ENCODE results near the gene TANGO2. TPM values are rescaled to one million over a fixed set of nuclear protein-coding genes. Genes with fewer than 3 reads are reported as not detected.

Gene TANGO2
- total RNA-seq, 1 experiment from 2014 or later, result 33.5 TPM

GRCh38 chr22:19993926-19994325 lies 27.0 kb upstream of the TANGO2 start:
- Mint-ChIP-seq H3K27ac (ENCODE audit: unreplicated experiment) (no peak overlapping the region), H3K9me3 (ENCODE audit: low read depth, unreplicated experiment) (no peaks in the 10 kb centered on the region), H3K36me3 (ENCODE audit: insufficient read depth, unreplicated experiment) (peaks cover 4% of the 10 kb centered on the region), H3K27me3 (ENCODE audit: unreplicated experiment) (no peaks in the 10 kb centered on the region), H3K4me1 (ENCODE audit: low read depth, unreplicated experiment) (no peaks in the 10 kb centered on the region), H3K4me3 (ENCODE audit: low read depth, unreplicated experiment) (no peak overlapping the region)
- CTCF ChIA-PET, result no interaction called here
- intact Hi-C loops (cut with micrococcal nuclease; ENCODE audit: unreplicated experiment), result no loop called here
- no peak for DNase-seq
- no peak for TF ChIP-seq CTCF (IDR thresholded peaks at IDR 0.05; ENCODE audit: unreplicated experiment)
- no TSS peak for BruUV-seq (replicated peaks)

- DNase-seq, result no peak
- no TSS peak for BruUV-seq (replicated peaks)
- H3K9me3 Mint-ChIP-seq (ENCODE audit: low read depth, unreplicated experiment), result no peaks in the 10 kb centered on the region
- peaks cover 4% of the 10 kb centered on the region for H3K36me3 Mint-ChIP-seq (ENCODE audit: insufficient read depth, unreplicated experiment)
- H3K4me1 Mint-ChIP-seq (ENCODE audit: low read depth, unreplicated experiment), result no peaks in the 10 kb centered on the region
- no peaks in the 10 kb centered on the region for H3K27me3 Mint-ChIP-seq (ENCODE audit: unreplicated experiment)
- no peak overlapping the region for H3K4me3 Mint-ChIP-seq (ENCODE audit: low read depth, unreplicated experiment)
- H3K27ac Mint-ChIP-seq (ENCODE audit: unreplicated experiment), result no peak overlapping the region
- no peak for TF ChIP-seq CTCF (IDR thresholded peaks at IDR 0.05; ENCODE audit: unreplicated experiment)
- CTCF ChIA-PET, result interaction anchor here (0.6 kb wide), 1 partner anchor 1013 kb away, joined by 3 read pairs; no protein-coding TSS in a partner anchor
- intact Hi-C loops (cut with micrococcal nuclease; ENCODE audit: unreplicated experiment), result no loop called here
These were observed 25.9 kb upstream of the TANGO2 start for GRCh38 chr22:19994851-19995610.

- Mint-ChIP-seq H3K4me3 (ENCODE audit: low read depth, unreplicated experiment) (no peak overlapping the region), H3K27me3 (ENCODE audit: unreplicated experiment) (no peaks in the 10 kb centered on the region), H3K4me1 (ENCODE audit: low read depth, unreplicated experiment) (no peaks in the 10 kb centered on the region), H3K9me3 (ENCODE audit: low read depth, unreplicated experiment) (no peaks in the 10 kb centered on the region), H3K27ac (ENCODE audit: unreplicated experiment) (no peak overlapping the region), H3K36me3 (ENCODE audit: insufficient read depth, unreplicated experiment) (no peaks in the 10 kb centered on the region)
- DNase-seq, result no peak
- BruUV-seq (replicated peaks), result no TSS peak
- CTCF ChIA-PET, result interaction anchor here (0.6 kb wide), 1 partner anchor 1014 kb away, joined by 3 read pairs; no protein-coding TSS in a partner anchor
- intact Hi-C loops (cut with micrococcal nuclease; ENCODE audit: unreplicated experiment), result no loop called here
- no peak for TF ChIP-seq CTCF (IDR thresholded peaks at IDR 0.05; ENCODE audit: unreplicated experiment)
These were observed 25.1 kb upstream of the TANGO2 start for GRCh38 chr22:19995611-19996339.

GRCh38 chr22:19996694-19997384 lies 24.1 kb upstream of the TANGO2 start:
- Mint-ChIP-seq H3K9me3 (ENCODE audit: low read depth, unreplicated experiment) (no peaks in the 10 kb centered on the region), H3K27me3 (ENCODE audit: unreplicated experiment) (no peaks in the 10 kb centered on the region), H3K4me1 (ENCODE audit: low read depth, unreplicated experiment) (no peaks in the 10 kb centered on the region), H3K27ac (ENCODE audit: unreplicated experiment) (no peak overlapping the region), H3K4me3 (ENCODE audit: low read depth, unreplicated experiment) (no peak overlapping the region), H3K36me3 (ENCODE audit: insufficient read depth, unreplicated experiment) (no peaks in the 10 kb centered on the region)
- CTCF ChIA-PET, result no interaction called here
- intact Hi-C loops (cut with micrococcal nuclease; ENCODE audit: unreplicated experiment), result no loop called here
- DNase-seq, result no peak
- no TSS peak for BruUV-seq (replicated peaks)
- no peak for TF ChIP-seq CTCF (IDR thresholded peaks at IDR 0.05; ENCODE audit: unreplicated experiment)

Data from Calu3 (cell line).